HEK293 (cell line): Measurements from ENCODE around the gene PDZRN3.

Source experiments
- ATF2 ChIP-seq: fragments of 450-650 bp; formaldehyde crosslinking; IDR thresholded peaks from 2 replicates; pipeline ENCODE4 v1.5.1; 2016; ENCODE audit warnings: missing biosample characterization, missing genetic modification characterization, low read depth
- CTCF ChIP-seq: fragments of 450-650 bp; formaldehyde crosslinking; IDR thresholded peaks from 2 replicates; pipeline ENCODE4 v1.5.1; 2016; ENCODE audit warnings: missing biosample characterization, missing genetic modification characterization
- GLIS1 ChIP-seq: fragments of 450-650 bp; formaldehyde crosslinking; IDR thresholded peaks from 2 replicates; pipeline ENCODE4 v1.5.1; 2016; ENCODE audit warnings: missing biosample characterization, missing genetic modification characterization
- SP7 ChIP-seq: fragments of 450-650 bp; formaldehyde crosslinking; IDR thresholded peaks from 2 replicates; pipeline ENCODE4 v1.5.1; 2016; ENCODE audit warnings: missing biosample characterization, missing genetic modification characterization
- ZBTB21 ChIP-seq: fragments of 450-650 bp; formaldehyde crosslinking; IDR thresholded peaks from 2 replicates; pipeline ENCODE4 v1.5.1; 2017; ENCODE audit warnings: missing biosample characterization, missing genetic modification characterization
- ZBTB48 ChIP-seq: fragments of 450-650 bp; formaldehyde crosslinking; IDR thresholded peaks from 2 replicates; pipeline ENCODE4 v1.5.1; 2016; ENCODE audit warnings: missing biosample characterization, missing genetic modification characterization
- ZNF658 ChIP-seq: fragments of 450-650 bp; formaldehyde crosslinking; IDR thresholded peaks from 2 replicates; pipeline ENCODE4; 2016; ENCODE audit warnings: missing biosample characterization, missing genetic modification characterization
- ZNF76 ChIP-seq: fragments of 450-650 bp; formaldehyde crosslinking; IDR thresholded peaks from 2 replicates; pipeline ENCODE4; 2016; ENCODE audit warnings: low read depth, missing biosample characterization, missing genetic modification characterization, borderline replicate concordance
- ZNF768 ChIP-seq: fragments of 450-650 bp; formaldehyde crosslinking; IDR thresholded peaks from 2 replicates; pipeline ENCODE4 v1.5.1; 2018; ENCODE audit warnings: missing biosample characterization, mild to moderate bottlenecking, missing genetic modification characterization
- ZNF777 ChIP-seq: fragments of 450-650 bp; formaldehyde crosslinking; IDR thresholded peaks from 2 replicates; pipeline ENCODE4 v1.5.1; 2017; ENCODE audit warnings: missing biosample characterization, missing genetic modification characterization, borderline replicate concordance
- TF ChIP-seq, protein P1 (sequence below): fragments of 450-650 bp; formaldehyde crosslinking; IDR thresholded peaks from 2 replicates; pipeline ENCODE4; 2016; ENCODE audit warnings: missing biosample characterization, missing genetic modification characterization
- TF ChIP-seq, protein P2 (sequence below): fragments of 450-650 bp; formaldehyde crosslinking; optimal IDR thresholded peaks from 2 replicates; pipeline ENCODE3; 2016; ENCODE audit warnings: missing biosample characterization, mild to moderate bottlenecking, missing genetic modification characterization

DNA sequence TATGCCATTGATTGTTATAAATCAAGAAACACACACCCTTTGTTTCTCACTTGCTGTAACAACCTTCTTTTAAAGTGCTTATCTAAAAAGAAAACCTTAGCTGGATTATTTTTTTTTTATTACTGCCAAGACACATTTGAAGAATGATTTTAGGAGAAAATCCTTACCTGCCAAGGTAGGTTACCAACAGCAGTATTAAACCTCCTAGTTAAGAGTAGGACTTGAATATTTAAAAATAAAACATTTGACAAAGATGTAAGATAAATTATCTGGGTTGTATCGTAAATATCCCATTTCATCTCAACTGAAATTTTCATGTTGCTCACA is 192.1 kb downstream of the PDZRN3 start:
- TF ChIP-seq CTCF (no peak), ATF2 (no peak), ZBTB21 (tag by site-specific recombination) (no peak), ZBTB48 (tag by site-specific recombination) (no peak), ZNF777 (tag by site-specific recombination) (no peak), ZNF768 (tag by site-specific recombination) (no peak), ZNF658 (tag by site-specific recombination) (no peak), SP7 (tag by site-specific recombination) (no peak), GLIS1 (tag by site-specific recombination) (no peak), ZNF76 (tag by site-specific recombination) (no peak)
- TF ChIP-seq, protein P1, sequence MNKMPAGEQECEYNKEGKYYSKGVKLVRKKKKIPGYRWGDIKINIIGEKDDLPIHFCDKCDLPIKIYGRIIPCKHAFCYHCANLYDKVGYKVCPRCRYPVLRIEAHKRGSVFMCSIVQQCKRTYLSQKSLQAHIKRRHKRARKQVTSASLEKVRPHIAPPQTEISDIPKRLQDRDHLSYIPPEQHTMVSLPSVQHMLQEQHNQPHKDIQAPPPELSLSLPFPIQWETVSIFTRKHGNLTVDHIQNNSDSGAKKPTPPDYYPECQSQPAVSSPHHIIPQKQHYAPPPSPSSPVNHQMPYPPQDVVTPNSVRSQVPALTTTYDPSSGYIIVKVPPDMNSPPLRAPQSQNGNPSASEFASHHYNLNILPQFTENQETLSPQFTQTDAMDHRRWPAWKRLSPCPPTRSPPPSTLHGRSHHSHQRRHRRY = no peak
- TF ChIP-seq, protein P2, sequence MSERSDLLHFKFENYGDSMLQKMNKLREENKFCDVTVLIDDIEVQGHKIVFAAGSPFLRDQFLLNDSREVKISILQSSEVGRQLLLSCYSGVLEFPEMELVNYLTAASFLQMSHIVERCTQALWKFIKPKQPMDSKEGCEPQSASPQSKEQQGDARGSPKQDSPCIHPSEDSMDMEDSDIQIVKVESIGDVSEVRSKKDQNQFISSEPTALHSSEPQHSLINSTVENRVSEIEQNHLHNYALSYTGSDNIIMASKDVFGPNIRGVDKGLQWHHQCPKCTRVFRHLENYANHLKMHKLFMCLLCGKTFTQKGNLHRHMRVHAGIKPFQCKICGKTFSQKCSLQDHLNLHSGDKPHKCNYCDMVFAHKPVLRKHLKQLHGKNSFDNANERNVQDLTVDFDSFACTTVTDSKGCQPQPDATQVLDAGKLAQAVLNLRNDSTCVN (tag by site-specific recombination) = no peak
